ENCODE data around the gene C11orf24. TPM values are rescaled to one million over a fixed set of nuclear protein-coding genes. Genes with fewer than 3 reads are reported as not detected.
A peak's percentile ranks its signal among the peaks of the same experiment; 100 is the strongest.

C11orf24 gene
- total RNA-seq, 6 experiments from 2014 or later: 39.4 to 70.9 (median 62.4) TPM

DNA sequence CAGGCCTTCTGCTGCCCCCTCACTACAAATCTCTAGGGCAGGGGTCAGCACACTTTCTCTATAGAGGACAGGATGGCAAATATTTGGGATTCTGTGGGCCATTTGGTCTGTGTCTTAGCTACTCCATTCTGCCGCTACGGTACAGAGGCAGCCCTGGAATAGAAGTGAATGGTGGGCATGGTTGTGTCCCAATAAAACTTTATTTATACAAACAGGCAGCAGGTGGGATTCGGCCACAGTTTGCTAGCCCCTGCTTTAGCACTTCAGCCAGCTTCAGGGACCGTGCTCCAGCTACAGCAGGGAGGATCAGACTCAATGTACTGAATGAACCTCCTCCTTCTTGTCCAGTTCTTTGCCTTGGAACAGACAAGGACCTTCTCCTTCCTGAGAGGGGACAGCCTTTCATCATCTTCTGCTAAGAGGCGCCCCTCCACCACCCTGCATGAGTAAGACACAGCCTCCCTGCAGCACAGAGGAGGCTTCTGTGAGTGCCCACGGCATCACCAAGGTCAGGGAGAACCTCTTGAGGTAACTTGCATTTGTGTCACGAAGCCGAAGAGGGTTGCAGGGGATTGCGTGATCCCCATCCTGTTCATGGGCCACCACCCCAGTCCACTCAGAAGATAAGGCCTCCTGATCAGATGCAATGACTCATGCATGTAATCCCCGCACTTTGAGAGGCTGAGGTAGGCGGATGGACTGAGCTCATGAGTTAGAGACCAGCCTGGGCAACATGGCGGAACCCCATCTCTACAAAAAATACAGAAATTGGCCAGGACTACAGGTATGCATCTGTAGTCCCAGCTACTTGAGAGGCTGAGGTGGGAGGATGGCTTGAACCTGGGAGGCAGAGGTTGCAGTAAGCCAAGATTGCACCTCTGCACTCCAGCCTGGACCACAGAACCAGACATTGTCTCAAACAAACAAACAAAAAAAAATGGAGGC, 4.6 kb downstream of the C11orf24 start:
- H3K4me3 ChIP-seq: no peak overlapping the region
- no peaks in the 10 kb centered on the region for H3K27me3 ChIP-seq
- ATAC-seq: no peak
- TF ChIP-seq POLR2A (IDR thresholded peaks at IDR 0.05): no peak
- TF ChIP-seq, protein P1, sequence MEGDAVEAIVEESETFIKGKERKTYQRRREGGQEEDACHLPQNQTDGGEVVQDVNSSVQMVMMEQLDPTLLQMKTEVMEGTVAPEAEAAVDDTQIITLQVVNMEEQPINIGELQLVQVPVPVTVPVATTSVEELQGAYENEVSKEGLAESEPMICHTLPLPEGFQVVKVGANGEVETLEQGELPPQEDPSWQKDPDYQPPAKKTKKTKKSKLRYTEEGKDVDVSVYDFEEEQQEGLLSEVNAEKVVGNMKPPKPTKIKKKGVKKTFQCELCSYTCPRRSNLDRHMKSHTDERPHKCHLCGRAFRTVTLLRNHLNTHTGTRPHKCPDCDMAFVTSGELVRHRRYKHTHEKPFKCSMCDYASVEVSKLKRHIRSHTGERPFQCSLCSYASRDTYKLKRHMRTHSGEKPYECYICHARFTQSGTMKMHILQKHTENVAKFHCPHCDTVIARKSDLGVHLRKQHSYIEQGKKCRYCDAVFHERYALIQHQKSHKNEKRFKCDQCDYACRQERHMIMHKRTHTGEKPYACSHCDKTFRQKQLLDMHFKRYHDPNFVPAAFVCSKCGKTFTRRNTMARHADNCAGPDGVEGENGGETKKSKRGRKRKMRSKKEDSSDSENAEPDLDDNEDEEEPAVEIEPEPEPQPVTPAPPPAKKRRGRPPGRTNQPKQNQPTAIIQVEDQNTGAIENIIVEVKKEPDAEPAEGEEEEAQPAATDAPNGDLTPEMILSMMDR (IDR thresholded peaks at IDR 0.05): no peak
- 100% methylated on average over 2 of the region's 12 CpGs for WGBS (ENCODE audit: insufficient coverage, low coverage, low lambda C conversion rate, missing lambda C conversion rate)
- DNase-seq: no peak
- H3K36me3 ChIP-seq: peaks cover 5 to 53% (median 33%) of the 10 kb centered on the region in 4 donors
- peaks cover 0 to 21% (median 5%) of the 10 kb centered on the region in 4 donors for H3K4me1 ChIP-seq
- intact Hi-C loops (cut with DNase I): no loop called here
- peak overlapping the region in 1 of 3 donors; percentile 3 for H3K27ac ChIP-seq
- H3K9me3 ChIP-seq: no peaks in the 10 kb centered on the region

DNA sequence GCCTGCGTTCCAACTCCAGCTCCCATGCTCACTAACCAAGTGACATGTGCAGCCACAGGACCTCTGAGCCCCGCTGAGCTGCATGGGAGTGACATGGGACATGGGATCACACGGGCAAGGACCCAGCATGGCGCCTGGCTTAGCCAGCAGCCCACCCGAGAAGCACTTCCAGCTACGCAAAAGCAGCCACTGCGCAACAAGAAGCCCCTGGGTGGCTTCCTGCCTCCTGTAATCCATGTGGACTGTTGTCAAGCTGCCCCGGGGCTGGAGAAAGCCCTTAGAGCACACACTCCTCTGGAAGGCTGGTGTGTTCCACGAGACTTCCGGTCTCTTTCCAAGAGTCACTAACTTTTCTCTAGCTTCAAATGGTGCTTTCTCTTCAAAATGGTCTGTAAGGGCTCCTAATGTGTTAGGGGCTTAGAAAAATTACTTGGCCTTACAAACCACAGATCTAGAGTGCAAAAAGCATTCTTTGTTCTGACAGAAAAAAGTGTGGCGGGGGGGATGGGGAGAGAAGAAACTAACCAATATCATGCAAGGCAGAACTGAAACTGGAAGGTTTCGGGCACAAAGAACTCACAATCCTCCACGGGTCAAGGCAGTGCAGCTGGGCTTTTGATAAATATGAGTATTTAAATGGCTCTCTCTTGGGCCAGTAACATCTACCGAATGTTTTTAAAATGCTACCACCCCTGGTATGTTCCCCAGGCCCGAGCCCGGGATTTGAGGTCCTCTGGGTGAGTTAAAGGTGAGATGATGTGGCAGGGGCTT, 5.5 kb downstream of the C11orf24 start:
- ATAC-seq (no peak), DNase-seq (peak in 1 of 3 donors; percentile 41)
- Histone ChIP-seq H3K4me3 (no peak overlapping the region), H3K9me3 (no peaks in the 10 kb centered on the region), H3K27ac (peak overlapping the region in 1 of 3 donors; percentile 3), H3K36me3 (peaks cover 5 to 62% (median 40%) of the 10 kb centered on the region in 4 donors), H3K27me3 (no peaks in the 10 kb centered on the region), H3K4me1 (peaks cover 0 to 21% (median 5%) of the 10 kb centered on the region in 4 donors)
- 69% methylated on average over 3 of the region's 16 CpGs for WGBS (ENCODE audit: insufficient coverage, low coverage, low lambda C conversion rate, missing lambda C conversion rate)
- intact Hi-C loops (cut with DNase I): no loop called here
- TF ChIP-seq, protein P1 (IDR thresholded peaks at IDR 0.05): no peak
- no peak for TF ChIP-seq POLR2A (IDR thresholded peaks at IDR 0.05)

DNA sequence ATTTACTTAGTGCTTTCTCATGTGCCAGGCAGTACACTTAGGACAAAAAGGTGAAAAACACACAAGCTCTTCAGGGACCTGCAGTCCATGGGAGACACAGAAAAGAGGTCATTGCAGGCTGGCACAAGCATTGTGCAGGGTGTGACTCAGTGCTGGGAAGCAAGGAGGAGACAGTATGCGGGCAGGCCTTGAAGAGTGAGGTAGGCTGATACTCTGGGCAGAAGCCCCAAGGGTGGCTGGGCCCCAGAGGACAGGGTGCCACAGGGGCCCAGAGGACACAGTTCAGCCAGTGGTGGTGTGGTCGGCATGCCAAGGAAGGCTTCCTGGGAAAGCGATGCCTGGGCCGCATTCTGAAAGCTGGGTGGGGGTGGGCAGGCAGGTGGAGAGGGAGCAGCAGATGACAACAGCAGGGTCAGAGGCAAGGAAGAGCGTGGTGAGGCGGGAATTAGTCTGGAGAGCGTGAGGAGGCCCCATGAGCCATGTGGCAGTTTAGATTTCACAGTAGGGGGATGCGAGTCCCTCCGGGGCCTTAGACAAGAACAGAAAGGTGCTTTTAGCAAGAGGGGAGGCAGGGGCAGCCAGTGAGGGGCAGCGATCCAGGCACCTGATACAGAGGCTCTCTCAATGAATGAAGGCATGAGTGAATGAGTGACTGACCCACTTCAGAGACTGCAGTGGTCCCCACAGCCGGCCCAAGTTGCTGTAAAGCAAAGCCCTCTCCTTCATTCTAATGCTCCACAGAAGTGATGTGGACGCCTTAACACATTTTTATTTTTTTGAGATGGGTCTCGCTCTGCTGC, 6.8 kb downstream of the C11orf24 start:
- H3K27me3 ChIP-seq: no peaks in the 10 kb centered on the region
- 95% methylated on average over 6 of the region's 13 CpGs for WGBS (ENCODE audit: insufficient coverage, low coverage, low lambda C conversion rate, missing lambda C conversion rate)
- intact Hi-C loops (cut with DNase I): no loop called here
- H3K27ac ChIP-seq: no peak overlapping the region
- peaks cover 0 to 15% (median 4%) of the 10 kb centered on the region in 4 donors for H3K4me1 ChIP-seq
- no peak for TF ChIP-seq POLR2A (IDR thresholded peaks at IDR 0.05)
- TF ChIP-seq, protein P1 (IDR thresholded peaks at IDR 0.05): no peak
- DNase-seq (no peak), ATAC-seq (no peak)
- no peaks in the 10 kb centered on the region for H3K9me3 ChIP-seq
- H3K36me3 ChIP-seq: peaks cover 5 to 70% (median 45%) of the 10 kb centered on the region in 4 donors
- no peak overlapping the region for H3K4me3 ChIP-seq

DNA sequence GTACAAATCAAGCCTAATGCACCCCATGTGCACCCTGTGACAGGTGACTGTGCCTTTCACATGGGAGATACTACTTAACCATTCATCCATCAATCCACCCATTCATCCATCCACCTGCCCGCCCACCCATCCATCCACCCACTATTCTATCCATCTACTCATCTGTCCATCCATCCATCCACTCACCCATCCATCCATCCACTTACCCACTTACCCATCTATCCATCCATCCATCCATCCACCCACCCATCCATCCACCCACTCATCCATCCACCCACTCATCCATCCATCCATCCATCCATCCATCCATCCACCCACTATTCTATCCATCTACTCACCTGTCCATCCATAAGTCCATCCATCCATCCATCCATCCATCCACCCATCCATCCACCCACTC, 7.5 kb downstream of the C11orf24 start:
- peaks cover 0 to 8% (median under 1%) of the 10 kb centered on the region in 4 donors for H3K4me1 ChIP-seq
- no peak overlapping the region for H3K4me3 ChIP-seq
- TF ChIP-seq POLR2A (IDR thresholded peaks at IDR 0.05): no peak
- TF ChIP-seq, protein P1 (IDR thresholded peaks at IDR 0.05): no peak
- H3K27ac ChIP-seq: no peak overlapping the region
- no peaks in the 10 kb centered on the region for H3K27me3 ChIP-seq
- no peak for ATAC-seq
- H3K36me3 ChIP-seq: peaks cover 5 to 70% (median 45%) of the 10 kb centered on the region in 4 donors
- peak in 1 of 3 donors; percentile 24 for DNase-seq
- H3K9me3 ChIP-seq: no peaks in the 10 kb centered on the region
- WGBS (ENCODE audit: insufficient coverage, low coverage, low lambda C conversion rate, missing lambda C conversion rate): 90% methylated on average over 1 of the region's 1 CpG
- intact Hi-C loops (cut with DNase I): no loop called here

Measured in right lobe of liver (tissue), 6 donors.